ENCODE measurements around the gene CALCOCO2. TPM values are rescaled to one million over a fixed set of nuclear protein-coding genes. Genes with fewer than 3 reads are reported as not detected.

CALCOCO2 gene
- total RNA-seq, 4 donors from 2014 or later: 97.7 to 112 (median 106) TPM

DNA sequence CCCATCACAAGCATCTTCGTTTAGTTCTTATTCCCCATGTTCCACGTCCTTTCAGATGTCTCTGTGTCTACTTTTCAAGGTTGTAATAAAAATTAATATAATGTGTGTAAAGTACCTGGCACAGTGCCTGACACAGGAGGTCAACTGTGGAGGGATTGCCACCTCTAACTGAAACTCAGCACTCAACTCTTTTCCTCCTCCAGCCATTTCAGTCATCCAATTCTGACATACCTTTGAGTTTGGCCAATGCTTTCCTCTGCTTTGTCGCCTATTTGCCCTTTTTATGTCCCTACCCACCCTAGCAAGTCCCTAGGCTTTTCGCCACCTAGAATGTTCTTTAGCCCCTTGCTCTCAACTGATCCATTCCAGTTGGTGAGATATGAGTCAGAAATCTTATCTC, 78.9 kb downstream of the CALCOCO2 start:
- intact Hi-C loops (cut with DNase I; ENCODE audit: low total_unique reads): no loop called here
- TF ChIP-seq, protein P1, sequence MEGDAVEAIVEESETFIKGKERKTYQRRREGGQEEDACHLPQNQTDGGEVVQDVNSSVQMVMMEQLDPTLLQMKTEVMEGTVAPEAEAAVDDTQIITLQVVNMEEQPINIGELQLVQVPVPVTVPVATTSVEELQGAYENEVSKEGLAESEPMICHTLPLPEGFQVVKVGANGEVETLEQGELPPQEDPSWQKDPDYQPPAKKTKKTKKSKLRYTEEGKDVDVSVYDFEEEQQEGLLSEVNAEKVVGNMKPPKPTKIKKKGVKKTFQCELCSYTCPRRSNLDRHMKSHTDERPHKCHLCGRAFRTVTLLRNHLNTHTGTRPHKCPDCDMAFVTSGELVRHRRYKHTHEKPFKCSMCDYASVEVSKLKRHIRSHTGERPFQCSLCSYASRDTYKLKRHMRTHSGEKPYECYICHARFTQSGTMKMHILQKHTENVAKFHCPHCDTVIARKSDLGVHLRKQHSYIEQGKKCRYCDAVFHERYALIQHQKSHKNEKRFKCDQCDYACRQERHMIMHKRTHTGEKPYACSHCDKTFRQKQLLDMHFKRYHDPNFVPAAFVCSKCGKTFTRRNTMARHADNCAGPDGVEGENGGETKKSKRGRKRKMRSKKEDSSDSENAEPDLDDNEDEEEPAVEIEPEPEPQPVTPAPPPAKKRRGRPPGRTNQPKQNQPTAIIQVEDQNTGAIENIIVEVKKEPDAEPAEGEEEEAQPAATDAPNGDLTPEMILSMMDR (IDR thresholded peaks at IDR 0.05): no peak
- no peak for TF ChIP-seq POLR2A (IDR thresholded peaks at IDR 0.05)
- WGBS, 2 donors: 50 to 58% methylated on average over 4 of the region's 4 CpGs
- no peak for DNase-seq (ENCODE audit: low spot score in 2 of 2)
- no peak overlapping the region for H3K4me3 ChIP-seq (ENCODE audit: low read depth, poor library complexity, severe bottlenecking)

DNA sequence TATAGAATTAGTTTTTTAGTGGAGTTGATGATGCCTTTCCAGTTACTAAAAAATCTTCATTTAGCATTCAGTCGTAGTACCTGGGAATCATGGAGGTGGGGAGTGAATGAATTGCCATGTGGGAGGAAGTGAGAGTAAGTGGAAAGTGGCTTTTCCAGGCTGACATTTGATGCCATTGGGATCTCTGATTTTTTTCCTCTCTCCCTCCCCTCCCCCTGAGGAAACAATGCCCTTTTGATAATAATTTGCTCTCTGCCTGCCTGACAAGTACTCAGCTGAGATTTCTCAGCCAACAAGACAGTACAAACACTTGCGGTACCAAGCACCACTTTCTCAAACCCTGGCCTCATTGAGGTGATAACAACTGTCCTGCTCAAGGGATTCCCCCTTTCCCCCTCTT, 79.5 kb downstream of the CALCOCO2 start:
- no peak for DNase-seq (ENCODE audit: low spot score in 2 of 2)
- 56 to 59% methylated on average over 2 of the region's 2 CpGs for WGBS, 2 donors
- intact Hi-C loops (cut with DNase I; ENCODE audit: low total_unique reads): no loop called here
- no peak for TF ChIP-seq POLR2A (IDR thresholded peaks at IDR 0.05)
- TF ChIP-seq, protein P1 (IDR thresholded peaks at IDR 0.05): no peak
- no peak overlapping the region for H3K4me3 ChIP-seq (ENCODE audit: low read depth, poor library complexity, severe bottlenecking)

DNA sequence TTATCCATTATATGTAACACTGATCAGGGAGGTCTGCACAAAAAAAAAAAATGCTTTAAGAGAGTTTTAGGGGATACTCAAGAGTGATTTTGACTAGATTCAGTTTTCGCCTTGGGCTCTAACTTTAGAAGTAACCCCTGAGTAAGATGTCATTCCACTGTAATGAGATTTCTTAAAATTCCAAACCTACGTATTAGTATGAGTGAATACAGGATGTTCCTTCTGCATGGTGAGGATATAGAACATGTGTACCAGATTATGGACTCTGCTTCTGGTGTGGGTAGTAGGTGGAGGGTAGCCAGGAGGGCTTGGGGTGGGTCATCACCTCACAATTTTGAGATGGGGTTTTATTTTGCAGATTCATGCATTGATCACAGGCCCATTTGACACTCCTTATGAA, 81.6 kb downstream of the CALCOCO2 start:
- intact Hi-C loops (cut with DNase I; ENCODE audit: low total_unique reads): no loop called here
- no peak overlapping the region for H3K4me3 ChIP-seq (ENCODE audit: low read depth, poor library complexity, severe bottlenecking)
- no peak for DNase-seq (ENCODE audit: low spot score in 2 of 2)
- whole genome bisulfite sequencing, 2 donors: 92% methylated on average over 2 of the region's 2 CpGs
- no peak for TF ChIP-seq POLR2A (IDR thresholded peaks at IDR 0.05)

Other genes with a start within 250 kb of the CALCOCO2 start
- gene HOXB3, start 240.8 kb upstream of the CALCOCO2 start, total RNA-seq: 10 to 100 TPM in 1 of 4 donors, 1 to 10 TPM in 2, under 1 TPM in 1; 0.97 to 14.1 (median 3.9) TPM
- gene HOXB5, start 237.3 kb upstream of the CALCOCO2 start, total RNA-seq: under 1 TPM in 2 of 4 donors, not detected in 2; 0.15 to 0.55 TPM
- 1 to 10 TPM in 1 of 4 donors, under 1 TPM in 3; 0.27 to 4.6 (median 0.45) TPM for gene HOXB6, start 226.0 kb upstream of the CALCOCO2 start, total RNA-seq
- gene HOXB7, start 220.0 kb upstream of the CALCOCO2 start, total RNA-seq: 10 to 100 TPM in 1 of 4 donors, 1 to 10 TPM in 3; 1.3 to 11.5 (median 5.3) TPM
- gene HOXB8, start 215.7 kb upstream of the CALCOCO2 start, total RNA-seq: 1 to 10 TPM in 1 of 4 donors, not detected in 3; 1.4 TPM
- gene HOXB9, start 204.7 kb upstream of the CALCOCO2 start, total RNA-seq: under 1 TPM in 2 of 4 donors, not detected in 2; 0.07 to 0.29 TPM
- not detected for gene PRAC1, start 108.5 kb upstream of the CALCOCO2 start, total RNA-seq
- not detected for gene PRAC2, start 107.8 kb upstream of the CALCOCO2 start, total RNA-seq
- under 1 TPM in 3 of 4 donors, not detected in 1; 0.07 to 0.84 (median 0.08) TPM for gene HOXB13, start 102.3 kb upstream of the CALCOCO2 start, total RNA-seq
- gene TTLL6, start 13.8 kb upstream of the CALCOCO2 start, total RNA-seq: not detected
- gene ATP5MC1, start 61.8 kb downstream of the CALCOCO2 start, total RNA-seq: 10 to 100 TPM; 58.0 to 94.2 (median 75.3) TPM
- gene UBE2Z, start 77.4 kb downstream of the CALCOCO2 start, total RNA-seq: 10 to 100 TPM; 60.0 to 66.7 (median 64.9) TPM
- 10 to 100 TPM; 45.5 to 88.7 (median 80.3) TPM for gene SNF8, start 113.8 kb downstream of the CALCOCO2 start, total RNA-seq
- not detected for gene GIP, start 137.6 kb downstream of the CALCOCO2 start, total RNA-seq
- gene IGF2BP1, start 166.3 kb downstream of the CALCOCO2 start, total RNA-seq: not detected